IMR-90 (cell line): ENCODE measurements around the gene UBP1. TPM values are rescaled to one million over a fixed set of nuclear protein-coding genes. Genes with fewer than 3 reads are reported as not detected.

Source experiments
- ATAC-seq: fragments of 200-7000 bp; cut with Tn5 transposase; 2 replicates; pipeline ENCODE4 v1.9.1; 2020; ENCODE audit warnings: low read depth, mild to moderate bottlenecking, moderate library complexity
- BruUV-seq: library from RNA; stranded (reverse); fragments of 400-500 nt; replicated peaks from 2 replicates; lab custom pipeline; 2021; lab: Mats Ljungman, UMichigan
- CTCF ChIA-PET: fragments of 300-600 bp; formaldehyde crosslinking; extraction: SDS; loops from one replicate; lab custom pipeline; 2021; ENCODE audit warnings: antibody characterized with exemption; lab: Yijun Ruan, JAX
- POLR2A ChIA-PET: fragments of 300-600 bp; sonication (Branson Sonifier 250); formaldehyde crosslinking; loops from one replicate; lab custom pipeline; 2022; ENCODE audit warnings: antibody characterized with exemption; ENCODE audit not compliant: unreplicated experiment; lab: Charles Lee
- DNase-seq: peaks from one replicate; pipeline ENCODE4 v3.0.0; 2013
- H2AFZ ChIP-seq: replicated peaks from 2 replicates; pipeline ENCODE3; 2013; ENCODE audit warnings: low read length, mild to moderate bottlenecking; ENCODE audit not compliant: poor library complexity
- H2AK5ac ChIP-seq: 2 replicates; pipeline ENCODE4 v1.6.1; 2013; ENCODE audit warnings: low read depth, low read length, inconsistent platforms
- H2AK9ac ChIP-seq: replicated peaks from 2 replicates; pipeline ENCODE3; 2013; ENCODE audit warnings: mild to moderate bottlenecking, low read depth, low read length, moderate library complexity; ENCODE audit not compliant: poor library complexity
- H2BK120ac ChIP-seq: 2 replicates; pipeline ENCODE4 v1.6.1; 2013; ENCODE audit warnings: low read depth, low read length, inconsistent platforms
- H2BK15ac ChIP-seq: 3 replicates; pipeline ENCODE4 v1.6.1; 2013; ENCODE audit warnings: low read depth, low read length, inconsistent platforms
- H2BK20ac ChIP-seq: 2 replicates; pipeline ENCODE4 v1.6.1; 2013; ENCODE audit warnings: low read depth, mild to moderate bottlenecking, inconsistent platforms, low read length, moderate library complexity
- H2BK5ac ChIP-seq: 2 replicates; pipeline ENCODE4 v1.6.1; 2013; ENCODE audit warnings: mild to moderate bottlenecking, low read depth, low read length, inconsistent platforms; ENCODE audit not compliant: poor library complexity, severe bottlenecking
- H3K14ac ChIP-seq: replicated peaks from 2 replicates; pipeline ENCODE4 v1.6.1; 2013; ENCODE audit warnings: low read depth, low read length, inconsistent platforms
- H3K18ac ChIP-seq: 2 replicates; pipeline ENCODE4 v1.6.1; 2013; ENCODE audit warnings: low read depth, low read length, control low read depth
- H3K23ac ChIP-seq: 2 replicates; pipeline ENCODE4 v1.6.1; 2013; ENCODE audit warnings: low read depth, low read length, inconsistent platforms
- H3K27ac ChIP-seq: 2 replicates; pipeline ENCODE4 v1.5.1; 2013; ENCODE audit warnings: mild to moderate bottlenecking, control low read depth, low read length; ENCODE audit not compliant: insufficient read depth
- H3K27me3 ChIP-seq: 2 replicates; pipeline ENCODE4 v1.6.1; 2013; ENCODE audit warnings: low read length; ENCODE audit not compliant: control insufficient read depth, insufficient read depth
- H3K36me3 ChIP-seq: 2 replicates; pipeline ENCODE4 v1.6.1; 2013; ENCODE audit warnings: low read length, mixed read lengths; ENCODE audit not compliant: control insufficient read depth, insufficient read depth
- H3K4ac ChIP-seq: 2 replicates; pipeline ENCODE4 v1.6.1; 2013; ENCODE audit warnings: low read depth, low read length, inconsistent platforms
- H3K4me1 ChIP-seq: 2 replicates; pipeline ENCODE4 v1.6.1; 2013; ENCODE audit warnings: low read length, mixed read lengths; ENCODE audit not compliant: control insufficient read depth, insufficient read depth
- H3K4me2 ChIP-seq: 2 replicates; pipeline ENCODE4 v1.6.1; 2013; ENCODE audit warnings: low read depth, mild to moderate bottlenecking, control low read depth, low read length, moderate library complexity
- H3K4me3 ChIP-seq: 2 replicates; pipeline ENCODE4 v1.5.1; 2013; ENCODE audit warnings: low read depth, mild to moderate bottlenecking, control low read depth, low read length, moderate library complexity; ENCODE audit not compliant: insufficient read depth
- H3K56ac ChIP-seq: 2 replicates; pipeline ENCODE4 v1.6.1; 2013; ENCODE audit warnings: low read length, inconsistent platforms; ENCODE audit not compliant: insufficient read depth; ENCODE audit errors: extremely low read depth
- H3K79me1 ChIP-seq, 2 experiments: 2 replicates each; pipeline ENCODE4 v1.6.1; 2013; ENCODE audit warnings: low read length in 2 of 2, inconsistent platforms in 1 of 2, low read depth in 1 of 2
- H3K9ac ChIP-seq: 2 replicates; pipeline ENCODE4 v1.6.1; 2013; ENCODE audit warnings: low read depth, low read length, control low read depth
- H3K9me1 ChIP-seq: 2 replicates; pipeline ENCODE4 v1.6.1; 2013; ENCODE audit warnings: low read length, inconsistent platforms; ENCODE audit not compliant: insufficient read depth
- H3K9me3 ChIP-seq: 2 replicates; pipeline ENCODE4 v1.6.1; 2013; ENCODE audit warnings: low read length; ENCODE audit not compliant: control insufficient read depth, insufficient read depth
- H4K20me1 ChIP-seq: 2 replicates; pipeline ENCODE4 v1.6.1; 2013; ENCODE audit warnings: low read length, inconsistent platforms; ENCODE audit not compliant: insufficient read depth
- H4K5ac ChIP-seq: 2 replicates; pipeline ENCODE4 v1.6.1; 2013; ENCODE audit warnings: mild to moderate bottlenecking, low read depth, low read length, control low read depth
- H4K8ac ChIP-seq, 2 experiments: 2 replicates each; pipeline ENCODE4 v1.6.1; 2013; ENCODE audit warnings: low read depth in 2 of 2, low read length in 2 of 2, control low read depth in 1 of 2, inconsistent platforms in 1 of 2
- H4K91ac ChIP-seq: 2 replicates; pipeline ENCODE4 v1.6.1; 2013; ENCODE audit warnings: low read depth, low read length, inconsistent platforms; ENCODE audit not compliant: insufficient read depth
- BHLHE40 ChIP-seq: fragments of 150-350 bp; IDR thresholded peaks from 2 replicates; pipeline ENCODE4 v1.6.1; 2016; ENCODE audit warnings: mild to moderate bottlenecking, low read depth, low read length
- CEBPB ChIP-seq: IDR thresholded peaks from 2 replicates; pipeline ENCODE4 v1.6.1; 2012; ENCODE audit warnings: low read depth, low read length, improper control_type of control experiment
- CHD1 ChIP-seq: IDR thresholded peaks from 2 replicates; pipeline ENCODE4 v1.6.1; 2012; ENCODE audit warnings: low read depth, low read length, improper control_type of control experiment
- FOS ChIP-seq: fragments of 150-350 bp; IDR thresholded peaks from 2 replicates; pipeline ENCODE4 v1.6.1; 2016; ENCODE audit warnings: low read depth, low read length
- MAFK ChIP-seq: IDR thresholded peaks from 2 replicates; pipeline ENCODE4 v1.6.1; 2012; ENCODE audit warnings: low read depth, low read length, improper control_type of control experiment
- MAZ ChIP-seq: IDR thresholded peaks from 2 replicates; pipeline ENCODE4 v1.6.1; 2012; ENCODE audit warnings: low read depth, mild to moderate bottlenecking, low read length, improper control_type of control experiment, moderate library complexity, borderline replicate concordance
- MXI1 ChIP-seq: IDR thresholded peaks from 2 replicates; pipeline ENCODE4 v1.6.1; 2012; ENCODE audit warnings: low read depth, mild to moderate bottlenecking, low read length, moderate library complexity, borderline replicate concordance
- NFE2L2 ChIP-seq: fragments of 150-350 bp; IDR thresholded peaks from 2 replicates; pipeline ENCODE4 v1.6.1; 2016; ENCODE audit warnings: low read depth, mild to moderate bottlenecking, low read length
- POLR2A ChIP-seq: IDR thresholded peaks from 2 replicates; pipeline ENCODE4 v1.6.1; 2012; ENCODE audit warnings: mild to moderate bottlenecking, low read depth, low read length
- RAD21 ChIP-seq: IDR thresholded peaks from 2 replicates; pipeline ENCODE4 v1.6.1; 2012; ENCODE audit warnings: low read length, improper control_type of control experiment
- RCOR1 ChIP-seq: IDR thresholded peaks from 2 replicates; pipeline ENCODE4 v1.6.1; 2012; ENCODE audit warnings: mild to moderate bottlenecking, low read length, improper control_type of control experiment; ENCODE audit not compliant: insufficient replicate concordance
- RFX5 ChIP-seq: IDR thresholded peaks from 2 replicates; pipeline ENCODE4 v1.8.0; 2012; ENCODE audit warnings: low read depth, mild to moderate bottlenecking, low read length, moderate library complexity
- SMC3 ChIP-seq: fragments of 150-350 bp; IDR thresholded peaks from 2 replicates; pipeline ENCODE4 v1.6.1; 2016; ENCODE audit warnings: low read depth, mild to moderate bottlenecking, antibody characterized with exemption, low read length, moderate library complexity
- WGBS, 2 experiments: methylation state at CpG; one replicate each; pipeline versions ENCODE4 v1.1.5 to v1.1.7; 2013; ENCODE audit warnings: missing lambda C conversion rate in 2 of 2; ENCODE audit not compliant: insufficient read length in 1 of 2; ENCODE audit errors: extremely low coverage in 2 of 2; 5-methylcytosine and 5-hydroxymethylcytosine counted together
- dilution Hi-C: fragments of 300-500 bp; cut with HindIII; formaldehyde crosslinking; loops from one replicate; pipeline ENCODE4 v1.14.3; 2018; ENCODE audit warnings: low sequenced_read_pairs; ENCODE audit not compliant: unreplicated experiment
- in situ Hi-C: fragments of 300-500 bp; cut with MboI; formaldehyde crosslinking; loops from 3 replicates; pipeline ENCODE4 v1.14.3; 2019; ENCODE audit warnings: low sequenced_read_pairs, inconsistent platforms, mixed read lengths
- intact Hi-C: fragments of 100-400 bp; cut with micrococcal nuclease; formaldehyde crosslinking; loops from 2 replicates; pipeline ENCODE4 v1.10.0; 2022
- polyA plus RNA-seq, 3 experiments: library from polyadenylated mRNA; depleted of rRNA; stranded (reverse); fragments of >200 nt; gene quantifications; 2 replicates each; pipeline ENCODE4 v1.2.3, GENCODE V29; 2012; ENCODE audit warnings: low replicate concordance in 1 of 3
- total RNA-seq: library from RNA; depleted of rRNA; stranded (reverse); fragments of >200 nt; gene quantifications from 2 replicates; pipeline ENCODE4 v1.2.3, GENCODE V29; 2012
- TF ChIP-seq, protein P1 (sequence below): fragments of 150-350 bp; IDR thresholded peaks from 2 replicates; pipeline ENCODE4 v1.6.1; 2017; ENCODE audit warnings: mild to moderate bottlenecking, antibody characterized with exemption, low read length, low read depth
- TF ChIP-seq, protein P2 (sequence below): conservative IDR thresholded peaks from 2 replicates; pipeline ENCODE4 v1.5.1; 2012; ENCODE audit warnings: mild to moderate bottlenecking, low read depth, low read length, improper control_type of control experiment

The UBP1 gene
- total and polyA plus RNA-seq, 2 of the 4 experiments (the other 2 are of a cell fraction): 56.3 to 73.8 TPM

DNA sequence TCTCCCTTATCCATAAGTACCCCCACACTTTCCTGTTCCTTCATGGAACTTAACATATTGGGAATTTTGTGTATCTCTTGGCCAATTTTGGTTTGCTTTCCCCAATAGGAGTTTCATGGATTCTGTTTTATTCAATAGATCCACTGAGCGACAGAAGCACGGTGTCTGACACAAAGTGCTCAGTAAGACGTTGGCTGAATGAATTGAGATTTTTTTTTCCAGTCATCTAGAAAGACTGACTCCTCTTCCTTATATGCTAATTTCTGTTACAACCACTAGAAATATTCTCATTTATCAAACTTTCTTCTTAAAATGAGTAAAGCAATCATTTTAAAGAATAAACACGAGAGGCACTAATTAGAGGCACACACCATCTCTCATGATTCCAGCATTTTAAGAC lies 48.1 kb downstream of the UBP1 start:
- Histone ChIP-seq H3K27ac (no peak overlapping the region), H3K56ac (no peak overlapping the region), H2BK120ac (no peak overlapping the region), H2AK5ac (no peak overlapping the region), H3K4me2 (no peak overlapping the region), H3K9ac (no peak overlapping the region), H2BK5ac (peak overlapping the region; percentile 88), H2BK20ac (peak overlapping the region; percentile 24; the same call in 1 of the 2 replicates), H2AFZ (no peak overlapping the region), H2BK15ac (0 out of 3 replicates have a peak overlapping the region, but pooled peaks have one; percentile 33), H3K79me1 (peaks cover 27 to 53% of the 10 kb centered on the region in 2 experiments), H3K36me3 (peaks cover 35% of the 10 kb centered on the region), H3K9me1 (peaks cover 10% of the 10 kb centered on the region), H3K4ac (no peak overlapping the region; the same call in 1 of the 2 replicates), H3K4me3 (no peak overlapping the region), H3K4me1 (peaks cover 10% of the 10 kb centered on the region), H3K23ac (no peak overlapping the region), H3K14ac (no peak overlapping the region), H3K27me3 (no peaks in the 10 kb centered on the region), H2AK9ac (no peak overlapping the region), H3K9me3 (no peaks in the 10 kb centered on the region), H4K91ac (no peak overlapping the region), H4K8ac (no peak overlapping the region; a peak in 1 of 4 replicates), H3K18ac (no peak overlapping the region), H4K5ac (no peak overlapping the region), H4K20me1 (peaks cover 4% of the 10 kb centered on the region; the same call in 1 of the 2 replicates)
- ATAC-seq (no peak), DNase-seq (no peak)
- WGBS, 2 experiments: no CpG with 5 or more reads among the region's 4 CpGs
- POLR2A ChIA-PET: no interaction called here
- in situ Hi-C loops: loop anchor here (10.0 kb wide), 1 partner anchor 323 kb away; the partner anchor contains the start of gene CLASP2
- TF ChIP-seq MXI1 (no peak), NFE2L2 (no peak), MAFK (no peak), RAD21 (no peak), BHLHE40 (no peak), CEBPB (no peak), MAZ (no peak), RCOR1 (no peak), RFX5 (no peak), POLR2A (no peak), CHD1 (no peak), FOS (no peak), SMC3 (no peak)
- TF ChIP-seq, protein P1, sequence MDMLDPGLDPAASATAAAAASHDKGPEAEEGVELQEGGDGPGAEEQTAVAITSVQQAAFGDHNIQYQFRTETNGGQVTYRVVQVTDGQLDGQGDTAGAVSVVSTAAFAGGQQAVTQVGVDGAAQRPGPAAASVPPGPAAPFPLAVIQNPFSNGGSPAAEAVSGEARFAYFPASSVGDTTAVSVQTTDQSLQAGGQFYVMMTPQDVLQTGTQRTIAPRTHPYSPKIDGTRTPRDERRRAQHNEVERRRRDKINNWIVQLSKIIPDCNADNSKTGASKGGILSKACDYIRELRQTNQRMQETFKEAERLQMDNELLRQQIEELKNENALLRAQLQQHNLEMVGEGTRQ: no peak
- TF ChIP-seq, protein P2, sequence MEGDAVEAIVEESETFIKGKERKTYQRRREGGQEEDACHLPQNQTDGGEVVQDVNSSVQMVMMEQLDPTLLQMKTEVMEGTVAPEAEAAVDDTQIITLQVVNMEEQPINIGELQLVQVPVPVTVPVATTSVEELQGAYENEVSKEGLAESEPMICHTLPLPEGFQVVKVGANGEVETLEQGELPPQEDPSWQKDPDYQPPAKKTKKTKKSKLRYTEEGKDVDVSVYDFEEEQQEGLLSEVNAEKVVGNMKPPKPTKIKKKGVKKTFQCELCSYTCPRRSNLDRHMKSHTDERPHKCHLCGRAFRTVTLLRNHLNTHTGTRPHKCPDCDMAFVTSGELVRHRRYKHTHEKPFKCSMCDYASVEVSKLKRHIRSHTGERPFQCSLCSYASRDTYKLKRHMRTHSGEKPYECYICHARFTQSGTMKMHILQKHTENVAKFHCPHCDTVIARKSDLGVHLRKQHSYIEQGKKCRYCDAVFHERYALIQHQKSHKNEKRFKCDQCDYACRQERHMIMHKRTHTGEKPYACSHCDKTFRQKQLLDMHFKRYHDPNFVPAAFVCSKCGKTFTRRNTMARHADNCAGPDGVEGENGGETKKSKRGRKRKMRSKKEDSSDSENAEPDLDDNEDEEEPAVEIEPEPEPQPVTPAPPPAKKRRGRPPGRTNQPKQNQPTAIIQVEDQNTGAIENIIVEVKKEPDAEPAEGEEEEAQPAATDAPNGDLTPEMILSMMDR: no peak
- dilution Hi-C loops: loop anchor here (25.0 kb wide), 1 partner anchor 255 kb away; no protein-coding TSS in a partner anchor
- CTCF ChIA-PET: interaction anchor here (0.5 kb wide), 1 partner anchor 148 kb away, joined by 3 read pairs; no protein-coding TSS in a partner anchor
- intact Hi-C loops: loop anchor here (5.0 kb wide), 1 partner anchor 45 kb away; no protein-coding TSS in a partner anchor
- BruUV-seq: no TSS peak
